Activated CD4-positive, alpha-beta T cell treated with anti-CD3 and anti-CD28 coated beads, Interleukin-2, Interleukin-4, amounts not matched to agents 100 ng/mL and 50 ng/mL, durations not matched to agents 16 hours and 8 hours (primary cell): Measurements from ENCODE around the gene HIGD2B.
"Not testable (repeated sequence)": the region's sequence is repeated elsewhere in the genome, so short reads cannot be mapped to it uniquely, and the experiment has no call there.

Experiments
- DNase-seq: peaks from one replicate; pipeline ENCODE4 v3.0.0-alpha.2; 2020; ENCODE audit warnings: low spot score

The HIGD2B gene, protein sequence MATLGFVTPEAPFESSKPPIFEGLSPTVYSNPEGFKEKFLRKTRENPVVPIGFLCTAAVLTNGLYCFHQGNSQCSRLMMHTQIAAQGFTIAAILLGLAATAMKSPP

DNA sequence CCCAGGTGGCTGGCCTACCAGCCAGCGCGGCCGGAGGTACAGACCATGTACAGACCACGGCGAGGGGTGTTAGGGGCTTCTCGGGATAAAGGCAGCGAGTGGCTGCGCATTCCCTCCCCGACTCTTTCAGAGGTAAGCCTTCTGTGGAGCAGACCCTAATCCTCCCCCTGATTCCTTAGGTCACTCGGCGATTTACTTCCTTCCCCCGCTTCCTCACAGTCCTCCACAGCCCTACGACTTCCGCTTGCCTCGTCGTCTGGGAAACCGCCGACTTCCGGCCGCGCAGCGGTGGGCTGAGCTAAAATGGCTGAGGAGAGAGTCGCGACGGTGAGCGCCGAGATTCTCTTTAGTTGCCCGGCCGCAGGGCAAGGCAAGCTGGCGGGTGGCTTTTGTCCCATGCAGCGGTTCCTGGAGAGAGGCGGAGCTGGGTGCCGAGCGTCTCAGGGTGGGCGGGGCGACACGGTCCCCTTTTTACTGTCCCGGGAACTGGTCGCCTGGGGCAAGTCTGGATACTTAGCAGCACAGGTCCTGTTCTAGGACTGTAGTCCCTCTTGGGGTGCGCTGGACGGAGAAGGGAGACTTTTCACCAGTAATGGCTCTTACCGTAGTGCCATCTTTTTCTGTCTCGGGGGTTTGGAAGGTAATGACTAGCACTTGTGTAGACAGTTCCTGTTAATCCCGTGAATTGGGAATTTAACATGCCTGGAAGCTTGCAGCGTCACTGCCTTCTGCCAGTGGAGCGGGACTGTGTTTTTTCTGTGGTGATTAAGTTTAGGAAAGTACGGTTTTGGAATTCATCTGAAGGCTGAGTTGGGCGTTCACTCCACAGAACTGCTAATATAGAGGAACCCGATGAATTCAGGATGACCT, at the start of gene HIGD2B, which contains the start of gene BBS4:
Gene HIGD2B (minus strand): TSS at position 258 of the 870 bp plus-strand sequence. CDS start 9,808 bp downstream, outside the sequence.
Gene BBS4 (plus strand): TSS at position 283 of the 870 bp plus-strand sequence. CDS start 21 bp downstream, at position 304.
- DNase-seq = peak; percentile 90

DNA sequence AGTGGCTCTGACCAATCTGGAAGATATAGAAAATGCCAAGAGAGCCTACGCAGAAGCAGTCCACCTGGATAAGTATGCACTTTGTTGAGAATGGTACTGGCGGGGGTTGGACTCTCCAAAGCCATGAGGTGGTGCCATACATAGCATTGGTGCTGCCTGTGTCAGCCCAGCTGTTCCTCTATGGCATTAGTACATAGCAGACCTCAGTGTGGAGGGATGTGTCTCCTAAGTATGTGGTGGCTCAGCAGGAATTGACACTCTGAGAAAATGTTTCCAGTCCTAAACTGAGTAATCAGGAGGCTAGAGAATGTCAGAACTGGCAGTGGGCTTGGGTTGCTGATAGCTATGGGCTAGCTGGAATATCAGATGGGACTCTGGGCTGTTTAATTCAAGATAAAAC, 49.1 kb upstream of the HIGD2B start:
- DNase-seq = no peak

DNA sequence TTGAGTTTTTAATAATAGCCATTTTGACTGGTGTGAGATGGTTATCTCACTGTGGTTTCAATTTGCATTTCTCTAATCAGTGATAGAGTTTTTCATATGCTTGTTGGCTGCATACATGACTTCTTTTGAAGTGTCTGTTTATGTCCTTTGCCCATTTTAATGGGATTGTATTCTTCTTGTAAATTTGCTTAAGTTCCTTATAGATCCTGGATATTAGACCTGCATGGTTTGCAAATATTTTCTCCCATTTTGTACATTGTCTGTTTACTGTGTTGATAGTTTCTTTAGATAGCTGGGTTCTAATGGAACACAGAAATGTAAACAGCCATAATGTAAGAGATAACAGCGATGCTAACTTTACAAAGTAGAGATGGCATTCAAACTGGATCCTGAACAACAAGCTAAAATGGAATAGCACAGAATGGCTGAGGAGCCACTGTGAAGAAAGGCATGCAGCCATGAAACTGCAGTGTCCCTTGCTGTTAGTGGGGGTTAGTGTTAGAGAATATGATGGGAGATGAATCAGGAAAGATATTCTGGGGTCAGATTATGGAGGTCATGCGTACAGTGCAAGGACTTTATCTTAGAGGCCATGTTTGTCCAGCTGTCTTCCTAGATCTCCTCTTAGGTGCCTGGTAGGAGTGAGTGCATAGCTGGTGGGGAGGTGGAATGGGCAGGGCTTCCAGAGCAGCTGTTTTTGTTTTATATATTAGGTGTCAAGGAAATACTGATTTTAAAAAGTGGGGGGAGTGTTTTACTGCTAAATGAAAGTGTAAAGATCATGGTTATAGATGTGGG, 48.2 kb upstream of the HIGD2B start:
- no peak for DNase-seq

DNA sequence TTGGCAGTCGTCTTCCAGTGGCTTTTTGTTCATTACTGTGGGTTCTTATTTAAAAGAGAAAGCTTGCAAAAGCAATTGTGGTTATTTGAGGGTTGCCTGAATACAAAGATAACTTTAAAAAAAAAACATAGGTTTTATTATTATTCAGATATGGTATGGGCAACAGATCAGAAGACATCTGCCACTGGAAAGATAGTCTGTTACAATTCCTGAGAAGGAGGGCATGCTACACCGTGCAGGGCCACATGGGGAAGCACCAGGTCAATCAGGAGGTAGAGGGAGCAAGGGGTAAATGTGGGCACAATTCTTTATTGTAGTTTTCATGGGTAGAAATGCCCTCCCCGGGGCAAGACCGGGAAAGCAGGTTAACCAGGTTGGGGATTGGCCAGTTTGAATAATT, 46.5 kb upstream of the HIGD2B start:
- no peak for DNase-seq

DNA sequence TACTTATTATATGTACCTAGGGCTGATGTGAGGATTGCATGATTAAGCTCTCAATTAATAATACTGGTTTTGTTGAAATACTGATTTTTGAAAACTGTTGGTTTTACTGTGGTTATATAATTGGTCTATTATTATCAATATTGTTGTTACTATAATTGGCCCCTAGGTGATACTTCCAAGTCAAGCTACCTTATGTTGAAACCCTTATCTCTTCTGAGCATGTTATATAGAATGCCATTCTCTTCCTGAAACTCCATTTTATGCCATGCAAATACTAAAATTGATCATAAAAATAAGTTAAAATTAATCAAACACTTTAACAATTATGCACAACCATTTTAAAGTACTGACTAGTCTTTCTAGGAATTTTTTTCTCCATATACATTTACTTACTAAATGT, 46.1 kb upstream of the HIGD2B start:
- DNase-seq = no peak

DNA sequence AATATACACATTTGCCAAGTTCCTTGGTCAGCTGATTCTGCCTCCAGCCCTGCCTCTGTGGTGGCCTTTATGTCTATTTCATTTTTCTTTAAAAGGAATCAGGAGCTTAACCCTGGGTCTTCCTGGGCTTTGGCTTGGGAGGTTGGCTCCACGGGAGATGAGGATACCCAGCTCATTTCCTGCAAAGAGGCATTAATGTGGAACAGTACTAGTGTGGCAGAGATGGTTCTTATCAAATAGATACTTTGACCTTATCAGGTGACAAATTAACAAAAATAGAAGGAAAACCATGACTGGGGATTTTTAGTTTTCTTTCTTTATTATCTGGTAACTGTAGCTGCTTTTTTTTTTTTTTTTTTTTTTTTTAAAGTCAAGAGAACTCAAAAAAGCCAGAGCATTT, 42.8 kb upstream of the HIGD2B start:
- no peak for DNase-seq

DNA sequence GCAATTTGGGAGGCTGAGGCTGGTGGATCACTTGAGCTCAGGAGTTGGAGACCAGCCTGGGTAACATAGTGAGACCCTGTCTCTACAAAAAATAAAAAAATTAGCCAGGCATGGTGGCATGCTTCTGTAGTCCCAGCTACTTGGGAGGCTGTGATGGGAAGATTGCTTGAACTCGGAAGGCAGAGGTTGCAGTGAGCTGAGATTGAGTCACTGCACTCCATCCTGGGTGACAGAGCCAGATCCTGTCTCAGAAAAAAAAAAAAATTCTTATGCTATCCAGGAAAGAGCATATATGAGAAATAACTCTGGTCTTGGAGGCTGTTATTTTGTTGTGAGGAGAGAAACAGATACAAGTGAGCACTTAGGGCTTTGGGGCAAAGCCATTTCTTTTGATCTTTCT, 42.3 kb upstream of the HIGD2B start:
- DNase-seq = not testable (repeated sequence)

DNA sequence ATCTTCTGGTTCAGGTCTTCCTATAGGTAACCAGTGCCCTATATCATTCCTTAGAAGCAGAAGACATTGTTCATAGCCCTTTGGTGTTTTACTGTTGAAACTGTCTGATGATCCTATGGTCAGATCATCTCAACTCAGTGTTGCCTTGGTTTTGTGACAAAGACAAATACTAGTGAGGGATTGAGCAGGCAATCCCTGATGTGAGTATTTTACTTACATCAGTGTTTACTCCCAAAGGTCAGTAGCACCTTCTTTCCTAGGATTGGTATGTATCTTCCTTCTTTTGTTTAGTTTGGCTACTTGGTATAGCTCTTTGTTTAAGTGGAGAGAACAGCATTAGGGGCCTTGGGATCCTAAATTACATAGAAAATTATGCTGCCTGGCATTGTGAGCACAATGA, 41.2 kb upstream of the HIGD2B start:
- no peak for DNase-seq

DNA sequence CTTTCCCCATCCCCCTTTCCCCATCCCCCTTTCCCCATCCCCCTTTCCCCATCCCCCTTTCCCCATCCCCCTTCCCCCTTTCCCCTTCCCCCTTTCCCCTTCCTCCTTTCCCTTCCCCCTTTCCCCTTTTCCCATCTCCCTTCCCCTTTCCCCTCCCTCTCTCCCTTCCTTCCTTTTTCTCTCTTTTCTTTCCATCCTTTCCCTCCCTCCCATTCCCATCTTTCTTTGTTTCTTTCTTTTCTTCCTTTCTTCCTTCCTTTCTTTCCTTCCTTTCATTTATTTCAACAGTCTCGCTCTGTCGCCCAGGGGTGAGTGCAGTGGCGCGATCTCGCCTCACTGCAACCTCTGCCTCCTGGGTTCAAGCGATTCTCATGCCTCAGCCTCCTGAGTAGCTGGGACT, 39.9 kb upstream of the HIGD2B start:
- not testable (repeated sequence) for DNase-seq

DNA sequence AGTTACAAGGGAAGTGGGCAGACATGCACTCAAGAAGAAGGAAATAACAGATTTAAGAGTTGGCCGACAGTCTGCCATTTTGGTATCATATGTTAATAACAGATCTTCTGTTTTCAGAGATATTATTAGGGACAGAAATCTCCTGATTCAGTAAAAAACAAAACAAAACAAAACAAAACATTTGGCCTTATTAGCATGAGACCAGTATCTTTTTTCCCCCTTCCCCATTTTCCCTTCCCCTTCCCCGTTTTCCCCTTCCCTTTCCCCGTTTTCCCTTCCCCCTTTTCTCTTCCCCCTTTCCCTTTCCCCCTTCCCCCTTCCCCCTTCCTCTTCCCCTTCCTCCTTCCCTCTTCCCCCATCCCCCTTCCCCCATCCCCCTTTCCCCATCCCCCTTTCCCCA, 39.5 kb upstream of the HIGD2B start:
- no peak for DNase-seq

DNA sequence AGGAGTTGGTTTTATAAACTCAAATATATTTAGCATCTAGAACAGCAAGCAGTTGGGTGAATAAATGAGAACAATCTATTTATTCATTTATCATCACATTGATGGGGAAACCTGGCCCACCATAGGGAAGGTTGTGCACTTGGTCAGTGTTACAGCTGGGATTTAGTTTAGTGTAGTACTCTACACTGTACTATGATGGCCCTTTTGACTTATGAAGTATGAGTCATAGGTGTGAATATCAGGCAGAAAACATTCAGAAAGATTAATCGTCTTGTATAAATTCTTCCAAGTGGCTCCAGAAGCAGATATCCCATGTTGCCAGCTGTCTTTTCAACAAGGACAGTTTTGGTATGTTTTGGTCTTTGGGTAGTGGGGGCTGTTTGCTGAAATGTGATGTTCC, 38.0 kb upstream of the HIGD2B start:
- no peak for DNase-seq

DNA sequence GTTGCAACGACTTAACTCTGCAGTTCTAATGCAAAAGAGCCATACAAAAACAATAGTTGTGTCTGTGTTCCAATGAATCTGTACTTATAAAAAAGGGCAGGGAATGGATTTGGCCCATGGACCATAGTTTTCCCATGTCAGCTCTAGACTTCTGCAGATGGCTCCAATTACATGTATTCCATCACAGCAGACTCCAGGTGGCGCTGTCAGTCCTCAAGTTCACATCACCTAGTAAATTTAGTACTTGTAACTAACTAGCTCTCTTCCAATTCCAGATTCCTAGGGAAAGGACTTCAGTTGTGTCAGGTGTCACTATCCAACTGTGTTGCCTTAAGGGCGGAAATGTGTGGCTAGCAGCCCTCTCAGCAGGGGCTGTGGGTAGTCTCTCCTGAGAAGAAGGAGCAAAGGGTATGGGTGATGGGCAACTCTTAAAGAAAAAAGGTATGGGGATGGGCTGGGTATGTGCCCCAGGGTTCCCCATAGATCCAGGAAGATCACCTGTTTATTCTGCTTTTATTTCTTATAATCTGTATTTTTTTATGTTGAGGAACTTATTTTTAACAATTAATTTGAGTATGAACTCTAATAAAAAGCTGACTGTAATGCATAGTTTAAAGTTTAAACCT, 36.2 kb upstream of the HIGD2B start:
- peak; percentile 66 for DNase-seq

DNA sequence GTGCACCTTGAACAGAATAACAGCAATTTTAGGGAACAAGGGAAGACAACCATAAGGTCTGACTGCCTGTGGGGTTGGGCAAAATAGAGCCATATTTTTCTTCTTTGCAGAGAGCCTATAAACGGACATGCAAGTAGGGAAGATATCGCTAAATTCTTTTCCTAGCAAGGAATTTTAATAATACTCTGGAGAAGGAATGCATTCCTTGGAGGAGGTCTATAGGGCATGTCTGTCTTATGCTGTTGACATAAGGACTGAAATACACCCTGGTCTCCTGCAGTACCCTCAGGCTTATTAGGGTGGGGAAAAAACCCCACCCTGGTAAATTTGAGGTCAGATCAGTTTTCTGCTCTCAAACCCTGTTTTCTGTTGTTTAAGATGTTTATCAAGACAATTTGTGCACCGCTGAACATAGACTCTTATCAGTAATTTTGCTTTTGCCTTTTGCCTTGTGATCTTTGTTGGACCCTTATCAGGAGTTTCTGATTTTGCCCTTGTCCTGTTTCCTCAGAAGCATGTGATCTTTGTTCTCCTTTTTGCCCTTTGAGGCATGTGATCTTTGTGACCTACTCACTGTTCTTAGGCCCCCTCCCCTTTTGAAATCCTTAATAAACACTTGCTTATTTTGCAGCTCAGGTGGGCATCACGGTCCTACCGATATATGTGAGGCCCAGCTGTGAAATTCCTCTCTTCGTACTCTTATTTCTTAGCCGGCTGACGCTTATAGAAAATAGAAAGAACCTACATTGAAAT, 22.7 kb upstream of the HIGD2B start:
- DNase-seq = not testable (repeated sequence)

DNA sequence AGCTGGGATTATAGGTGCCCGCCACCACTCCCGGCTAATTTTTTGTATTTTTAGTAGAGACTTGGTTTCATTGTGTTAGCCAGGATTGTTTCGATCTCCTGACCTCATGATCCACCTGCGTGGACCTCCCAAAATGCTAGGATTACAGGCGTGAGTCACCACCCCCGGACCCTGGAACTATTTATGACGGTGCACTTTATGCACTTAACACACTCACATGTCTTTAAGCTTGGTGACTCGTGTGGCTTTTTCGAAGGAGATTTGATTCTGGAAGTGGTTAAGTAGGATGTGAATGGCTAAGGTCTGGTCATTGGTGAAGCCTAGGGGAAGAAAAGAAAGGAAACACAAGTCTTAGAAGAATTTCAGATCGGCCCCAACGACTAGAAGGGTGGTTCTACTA, 20.3 kb upstream of the HIGD2B start:
- DNase-seq = no peak

DNA sequence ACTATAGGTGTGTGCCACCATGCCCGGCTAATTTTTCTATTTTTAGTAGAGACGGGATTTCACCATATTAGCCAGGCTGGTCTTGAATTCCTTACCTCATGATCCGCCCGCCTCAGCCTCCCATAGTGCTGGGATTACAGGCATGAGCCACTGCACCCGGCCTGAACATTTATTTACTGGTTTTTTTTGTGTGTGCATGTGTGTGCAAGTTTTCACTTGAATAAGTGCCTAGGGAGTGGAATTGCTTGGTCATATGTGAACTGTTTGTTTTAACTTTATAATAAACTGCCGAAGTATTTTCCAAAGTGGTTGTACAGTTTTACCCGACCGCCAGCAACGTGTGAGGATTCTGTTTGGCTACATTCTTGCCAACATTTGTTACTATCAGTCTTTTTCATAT, 14.1 kb upstream of the HIGD2B start:
- DNase-seq = no peak

DNA sequence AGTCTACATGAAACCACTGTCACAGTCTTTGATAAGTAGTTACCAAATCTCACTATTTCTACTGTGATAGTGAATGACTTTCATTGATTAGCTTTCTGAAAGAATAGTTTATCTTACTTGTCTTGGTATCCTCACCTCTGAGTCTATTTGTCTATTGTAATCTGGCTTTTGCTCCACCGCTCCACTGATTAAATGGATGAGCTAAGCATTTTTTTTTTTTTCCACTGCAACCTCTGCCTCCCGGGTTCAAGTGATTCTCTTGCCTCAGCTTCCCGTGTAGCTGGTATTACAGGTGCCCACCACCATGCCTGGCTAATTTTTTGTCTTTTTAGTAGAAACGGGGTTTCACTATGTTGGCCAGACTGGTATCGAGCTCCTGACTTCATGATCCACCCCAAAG, 13.0 kb upstream of the HIGD2B start:
- DNase-seq = no peak

DNA sequence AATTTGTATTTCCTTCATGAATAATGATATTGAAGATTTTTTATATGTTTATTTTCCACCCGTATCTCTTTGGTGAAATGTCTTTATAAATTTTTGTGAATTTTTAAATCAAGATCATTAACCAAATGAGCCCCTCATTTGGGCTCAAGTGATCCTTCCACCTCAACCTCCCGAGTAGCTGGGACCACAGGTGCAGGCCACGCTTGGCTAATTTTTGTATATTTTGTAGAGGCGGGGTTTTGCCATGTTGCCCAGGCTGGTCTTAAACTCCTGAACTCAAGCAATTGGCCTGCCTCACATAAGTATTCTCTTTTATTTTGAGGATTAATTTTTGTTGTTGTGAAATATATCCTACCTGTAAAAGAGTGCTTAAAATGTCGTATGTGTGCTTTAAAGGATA, 5.0 kb upstream of the HIGD2B start:
- no peak for DNase-seq

DNA sequence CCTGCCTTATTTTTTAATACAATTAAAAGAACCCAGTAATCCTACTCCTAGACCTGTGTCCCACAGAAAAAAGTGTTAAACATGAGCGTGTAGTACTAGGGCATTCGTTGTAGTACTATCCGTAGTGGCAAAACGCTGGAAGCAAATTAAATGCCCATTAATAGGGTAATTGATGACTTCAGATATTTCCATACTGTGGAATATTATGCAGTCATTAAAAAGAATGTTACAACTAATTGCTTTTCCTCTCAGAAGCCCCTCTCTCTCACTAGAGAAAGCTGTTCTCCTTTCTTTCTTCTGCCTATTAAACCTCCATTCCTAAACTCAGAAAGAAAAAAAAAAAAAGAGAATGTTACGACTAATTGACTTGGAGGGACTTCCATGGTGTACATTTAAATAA, 2.7 kb upstream of the HIGD2B start:
- DNase-seq = no peak

DNA sequence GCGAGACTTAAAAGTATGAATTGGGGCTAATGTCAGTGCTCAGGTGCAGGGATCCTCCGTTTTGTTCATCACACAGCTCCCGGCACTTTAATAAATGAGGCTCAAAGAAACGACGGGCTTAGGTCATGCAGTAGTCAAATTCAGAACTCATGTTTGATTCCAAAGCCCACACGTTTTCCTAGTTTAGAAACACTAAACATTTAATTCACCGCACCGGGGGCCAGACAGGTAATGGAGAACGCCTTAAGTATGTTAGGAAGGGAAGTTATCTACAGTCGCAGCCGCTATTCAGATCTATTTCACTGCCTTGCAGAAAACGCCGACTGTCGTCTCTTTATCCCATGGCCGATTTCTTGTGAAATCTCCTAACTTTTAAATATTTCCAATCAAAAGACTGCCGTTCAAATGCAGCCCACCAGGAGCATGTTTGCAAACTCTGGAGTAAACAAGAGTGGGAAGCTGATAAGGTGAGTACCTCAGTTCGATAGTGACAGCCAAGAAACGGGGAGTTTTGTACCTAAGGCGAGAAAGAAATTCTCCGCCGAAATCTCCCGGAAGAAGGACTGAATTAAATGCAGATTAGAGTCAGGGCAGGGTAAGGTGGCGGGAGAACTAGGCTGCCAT, 569 bp downstream of the HIGD2B start:
- DNase-seq = no peak

DNA sequence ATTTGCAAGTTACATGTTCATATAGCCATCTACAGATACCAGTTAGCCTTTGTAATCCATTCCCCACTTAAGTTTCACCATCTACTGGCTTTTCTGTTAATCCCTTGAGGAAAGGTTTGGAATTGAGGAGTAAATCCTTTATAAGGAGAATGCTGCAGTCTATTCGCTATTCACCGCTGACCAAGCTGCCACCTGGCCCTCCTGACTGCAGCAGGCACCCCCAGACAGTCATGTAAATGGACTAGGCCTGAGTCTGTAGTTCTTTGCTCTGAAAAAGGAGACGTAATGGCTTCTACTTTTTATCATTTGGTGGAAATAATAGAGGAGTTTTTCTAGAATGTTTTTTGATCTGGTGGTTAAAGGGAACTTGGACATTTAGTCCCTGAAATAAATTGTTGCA, 3.2 kb downstream of the HIGD2B start:
- DNase-seq = no peak

DNA sequence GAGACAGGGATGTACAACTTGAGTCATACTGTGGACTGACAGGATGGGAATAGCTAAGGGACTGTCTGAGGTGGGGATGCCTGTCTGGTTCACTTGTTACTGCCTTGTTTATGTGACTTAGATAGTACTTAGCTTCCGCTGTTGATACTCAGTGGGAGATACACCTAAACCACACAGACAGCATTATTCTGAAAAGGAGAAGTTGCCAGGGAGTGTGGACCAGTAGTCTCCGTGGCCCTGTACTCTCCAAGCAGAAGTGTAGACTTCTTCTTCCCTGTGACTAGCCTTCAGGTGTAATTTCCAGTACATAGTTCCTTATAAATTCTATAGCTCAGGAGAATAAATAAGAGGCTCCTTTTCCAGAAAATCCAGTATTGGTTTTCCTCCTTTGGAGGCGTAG, 5.1 kb downstream of the HIGD2B start:
- DNase-seq = no peak
